ENCODE results near the gene TXNDC11.

DNA sequence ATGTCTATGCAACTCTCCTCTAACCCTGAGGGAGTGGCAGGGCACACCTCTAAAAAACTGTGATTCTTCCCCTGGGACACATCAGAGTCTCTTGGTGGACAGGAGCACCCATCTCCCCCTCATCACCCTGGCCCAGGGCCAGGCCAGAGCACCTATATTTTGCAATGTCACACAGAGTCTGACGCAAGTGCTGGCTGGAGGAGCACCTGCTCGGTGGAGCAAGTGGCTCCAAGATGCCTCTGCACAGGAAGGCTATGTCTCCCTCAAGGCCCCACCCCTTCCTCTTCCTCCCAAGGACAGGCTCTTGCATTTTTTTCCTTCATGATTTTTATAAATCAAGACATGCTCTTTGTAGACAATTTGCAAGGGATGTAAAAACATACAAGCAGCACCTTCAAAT is 61.1 kb downstream of the TXNDC11 start:
- TF ChIP-seq POLR2AphosphoS5 (IDR thresholded peaks at IDR 0.05; ENCODE audit: low read depth): peak; percentile 36; the same call in 1 of the 2 replicates
- TF ChIP-seq, protein P1, sequence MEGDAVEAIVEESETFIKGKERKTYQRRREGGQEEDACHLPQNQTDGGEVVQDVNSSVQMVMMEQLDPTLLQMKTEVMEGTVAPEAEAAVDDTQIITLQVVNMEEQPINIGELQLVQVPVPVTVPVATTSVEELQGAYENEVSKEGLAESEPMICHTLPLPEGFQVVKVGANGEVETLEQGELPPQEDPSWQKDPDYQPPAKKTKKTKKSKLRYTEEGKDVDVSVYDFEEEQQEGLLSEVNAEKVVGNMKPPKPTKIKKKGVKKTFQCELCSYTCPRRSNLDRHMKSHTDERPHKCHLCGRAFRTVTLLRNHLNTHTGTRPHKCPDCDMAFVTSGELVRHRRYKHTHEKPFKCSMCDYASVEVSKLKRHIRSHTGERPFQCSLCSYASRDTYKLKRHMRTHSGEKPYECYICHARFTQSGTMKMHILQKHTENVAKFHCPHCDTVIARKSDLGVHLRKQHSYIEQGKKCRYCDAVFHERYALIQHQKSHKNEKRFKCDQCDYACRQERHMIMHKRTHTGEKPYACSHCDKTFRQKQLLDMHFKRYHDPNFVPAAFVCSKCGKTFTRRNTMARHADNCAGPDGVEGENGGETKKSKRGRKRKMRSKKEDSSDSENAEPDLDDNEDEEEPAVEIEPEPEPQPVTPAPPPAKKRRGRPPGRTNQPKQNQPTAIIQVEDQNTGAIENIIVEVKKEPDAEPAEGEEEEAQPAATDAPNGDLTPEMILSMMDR (IDR thresholded peaks at IDR 0.05; ENCODE audit: insufficient read depth, low read length): no peak
- TF ChIP-seq GABPA (IDR thresholded peaks at IDR 0.05; ENCODE audit: low read depth): no peak
- TF ChIP-seq, protein P2, sequence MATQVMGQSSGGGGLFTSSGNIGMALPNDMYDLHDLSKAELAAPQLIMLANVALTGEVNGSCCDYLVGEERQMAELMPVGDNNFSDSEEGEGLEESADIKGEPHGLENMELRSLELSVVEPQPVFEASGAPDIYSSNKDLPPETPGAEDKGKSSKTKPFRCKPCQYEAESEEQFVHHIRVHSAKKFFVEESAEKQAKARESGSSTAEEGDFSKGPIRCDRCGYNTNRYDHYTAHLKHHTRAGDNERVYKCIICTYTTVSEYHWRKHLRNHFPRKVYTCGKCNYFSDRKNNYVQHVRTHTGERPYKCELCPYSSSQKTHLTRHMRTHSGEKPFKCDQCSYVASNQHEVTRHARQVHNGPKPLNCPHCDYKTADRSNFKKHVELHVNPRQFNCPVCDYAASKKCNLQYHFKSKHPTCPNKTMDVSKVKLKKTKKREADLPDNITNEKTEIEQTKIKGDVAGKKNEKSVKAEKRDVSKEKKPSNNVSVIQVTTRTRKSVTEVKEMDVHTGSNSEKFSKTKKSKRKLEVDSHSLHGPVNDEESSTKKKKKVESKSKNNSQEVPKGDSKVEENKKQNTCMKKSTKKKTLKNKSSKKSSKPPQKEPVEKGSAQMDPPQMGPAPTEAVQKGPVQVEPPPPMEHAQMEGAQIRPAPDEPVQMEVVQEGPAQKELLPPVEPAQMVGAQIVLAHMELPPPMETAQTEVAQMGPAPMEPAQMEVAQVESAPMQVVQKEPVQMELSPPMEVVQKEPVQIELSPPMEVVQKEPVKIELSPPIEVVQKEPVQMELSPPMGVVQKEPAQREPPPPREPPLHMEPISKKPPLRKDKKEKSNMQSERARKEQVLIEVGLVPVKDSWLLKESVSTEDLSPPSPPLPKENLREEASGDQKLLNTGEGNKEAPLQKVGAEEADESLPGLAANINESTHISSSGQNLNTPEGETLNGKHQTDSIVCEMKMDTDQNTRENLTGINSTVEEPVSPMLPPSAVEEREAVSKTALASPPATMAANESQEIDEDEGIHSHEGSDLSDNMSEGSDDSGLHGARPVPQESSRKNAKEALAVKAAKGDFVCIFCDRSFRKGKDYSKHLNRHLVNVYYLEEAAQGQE (IDR thresholded peaks at IDR 0.05; ENCODE audit: insufficient replicate concordance, low read depth): no peak

Measured in HL-60 (cell line).